ENCODE measurements around the gene ATR.

GRCh38 chr3:142447852-142448823 is 130.4 kb downstream of the ATR start, which contains the start of gene XRN1:
- TF ChIP-seq POLR2A (IDR thresholded peaks at IDR 0.05; ENCODE audit: low read length): peak; percentile 74
- TF ChIP-seq, protein P1, sequence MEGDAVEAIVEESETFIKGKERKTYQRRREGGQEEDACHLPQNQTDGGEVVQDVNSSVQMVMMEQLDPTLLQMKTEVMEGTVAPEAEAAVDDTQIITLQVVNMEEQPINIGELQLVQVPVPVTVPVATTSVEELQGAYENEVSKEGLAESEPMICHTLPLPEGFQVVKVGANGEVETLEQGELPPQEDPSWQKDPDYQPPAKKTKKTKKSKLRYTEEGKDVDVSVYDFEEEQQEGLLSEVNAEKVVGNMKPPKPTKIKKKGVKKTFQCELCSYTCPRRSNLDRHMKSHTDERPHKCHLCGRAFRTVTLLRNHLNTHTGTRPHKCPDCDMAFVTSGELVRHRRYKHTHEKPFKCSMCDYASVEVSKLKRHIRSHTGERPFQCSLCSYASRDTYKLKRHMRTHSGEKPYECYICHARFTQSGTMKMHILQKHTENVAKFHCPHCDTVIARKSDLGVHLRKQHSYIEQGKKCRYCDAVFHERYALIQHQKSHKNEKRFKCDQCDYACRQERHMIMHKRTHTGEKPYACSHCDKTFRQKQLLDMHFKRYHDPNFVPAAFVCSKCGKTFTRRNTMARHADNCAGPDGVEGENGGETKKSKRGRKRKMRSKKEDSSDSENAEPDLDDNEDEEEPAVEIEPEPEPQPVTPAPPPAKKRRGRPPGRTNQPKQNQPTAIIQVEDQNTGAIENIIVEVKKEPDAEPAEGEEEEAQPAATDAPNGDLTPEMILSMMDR (IDR thresholded peaks at IDR 0.05): no peak
- TF ChIP-seq CEBPB (IDR thresholded peaks at IDR 0.05): peak; percentile 58 to 80; a peak in 3 of 4 replicates
- TF ChIP-seq CBX2 (IDR thresholded peaks at IDR 0.05; ENCODE audit: borderline replicate concordance, low read depth): no peak
- no peak for TF ChIP-seq RNF2 (IDR thresholded peaks at IDR 0.05; ENCODE audit: borderline replicate concordance, low read depth)
